ENCODE measurements around the gene NPRL2. TPM values are rescaled to one million over a fixed set of nuclear protein-coding genes. Genes with fewer than 3 reads are reported as not detected.
A peak's percentile ranks its signal among the peaks of the same experiment; 100 is the strongest.

NPRL2 gene
- total and polyA plus RNA-seq, 9 of the 15 experiments (the other 6 are each of a cell fraction or from before 2014, with no cell fraction given) = 17.4 to 40.4 (median 24.4) TPM

GRCh38 chr3:50323614-50324199, 26.9 kb downstream of the NPRL2 start:
- in situ Hi-C loops (cut with MboI) = no loop called here
- H3K27me3 ChIP-seq (ENCODE audit: control insufficient read depth in 2 of 2, insufficient read depth in 2 of 2, low read length in 2 of 2) = no peaks in the 10 kb centered on the region
- H3K36me3 ChIP-seq (ENCODE audit: control insufficient read depth, insufficient read depth, low read length) = peaks cover 35% of the 10 kb centered on the region; the same call in 2 of the 3 replicates
- 80% methylated on average over 5 of the region's 5 CpGs for WGBS (ENCODE audit: insufficient coverage, low coverage, missing lambda C conversion rate)
- no peak for DNase-seq (ENCODE audit: extremely low read depth in 1 of 4, low spot score in 3 of 4)
- no peak overlapping the region for H3K4me3 ChIP-seq
- H3K27ac ChIP-seq (ENCODE audit: extremely low read depth, low read depth, low read length) = peak overlapping the region; percentile 33; the same call in 1 of the 3 replicates
- ChIA-PET CTCF (ENCODE audit: low intra/inter-chr PET ratio) (interaction anchor here (2.1 kb wide), 1 partner anchor 97 kb away, joined by 6 read pairs; no protein-coding TSS in a partner anchor), POLR2A (interaction anchor here (1.0 to 1.2 kb wide), 3 partner anchors 12 to 20 kb away, joined by 3 to 4 read pairs (median 3); partner anchors contain the start of gene HYAL1)
- H3K9ac ChIP-seq (ENCODE audit: insufficient read depth in 1 of 2, low read depth in 2 of 2, low read length in 2 of 2) = peak overlapping the region in 1 of 2 experiments; percentile 55; a peak in 1 of 4 replicates
- no peaks in the 10 kb centered on the region for H3K9me1 ChIP-seq (ENCODE audit: control insufficient read depth, insufficient read depth, low read length)
- no peak overlapping the region for H3K4me2 ChIP-seq (ENCODE audit: insufficient read depth, low read length)
- no peak for ATAC-seq
- no peaks in the 10 kb centered on the region for H4K20me1 ChIP-seq (replicated peaks; ENCODE audit: control insufficient read depth, insufficient read depth, low read length)
- peaks cover 25 to 60% of the 10 kb centered on the region in 2 experiments; a peak in 4 of 5 replicates for H3K4me1 ChIP-seq (replicated peaks in 1 of 2; ENCODE audit: control insufficient read depth in 2 of 2, insufficient read depth in 2 of 2, low read length in 2 of 2)
- H3K79me2 ChIP-seq (ENCODE audit: control insufficient read depth, insufficient read depth, low read length) = peaks cover 36% of the 10 kb centered on the region
- H3K9me3 ChIP-seq (replicated peaks; ENCODE audit: control insufficient read depth, insufficient read depth, low read depth, low read length) = no peaks in the 10 kb centered on the region
- no peak for FAIRE-seq
- no peak overlapping the region for H2AFZ ChIP-seq (ENCODE audit: low read depth, low read length)
- BruUV-seq (replicated peaks) = no TSS peak
- TF ChIP-seq SP2 (IDR thresholded peaks at IDR 0.05; ENCODE audit: extremely low read depth, low read depth, low read length, poor library complexity, severe bottlenecking) (no peak), GTF2A2 (tag; IDR thresholded peaks at IDR 0.05) (no peak)
- intact Hi-C loops (cut with micrococcal nuclease) = loop anchor here (1.0 to 2.0 kb wide), 3 partner anchors 49 to 135 kb away; no protein-coding TSS in a partner anchor

- no peaks in the 10 kb centered on the region for H3K9me1 ChIP-seq (ENCODE audit: control insufficient read depth, insufficient read depth, low read length)
- FAIRE-seq (no peak), ATAC-seq (no peak), DNase-seq (ENCODE audit: extremely low read depth in 1 of 4, low spot score in 3 of 4) (no peak)
- no peaks in the 10 kb centered on the region for H3K27me3 ChIP-seq (ENCODE audit: control insufficient read depth in 2 of 2, insufficient read depth in 2 of 2, low read length in 2 of 2)
- H3K79me2 ChIP-seq (ENCODE audit: control insufficient read depth, insufficient read depth, low read length) = peaks cover 36% of the 10 kb centered on the region
- intact Hi-C loops (cut with micrococcal nuclease) (no loop called here), in situ Hi-C loops (cut with MboI) (no loop called here)
- BruUV-seq (replicated peaks) = no TSS peak
- H3K4me2 ChIP-seq (ENCODE audit: insufficient read depth, low read length) = no peak overlapping the region
- POLR2A ChIA-PET = interaction anchor here (1.2 kb wide), 1 partner anchor 14 kb away, joined by 4 read pairs; no protein-coding TSS in a partner anchor
- peaks cover 25 to 66% of the 10 kb centered on the region in 2 experiments; a peak in 4 of 5 replicates for H3K4me1 ChIP-seq (replicated peaks in 1 of 2; ENCODE audit: control insufficient read depth in 2 of 2, insufficient read depth in 2 of 2, low read length in 2 of 2)
- peak overlapping the region in 1 of 2 experiments; percentile 55; a peak in 2 of 4 replicates for H3K9ac ChIP-seq (ENCODE audit: insufficient read depth in 1 of 2, low read depth in 2 of 2, low read length in 2 of 2)
- CTCF ChIA-PET (ENCODE audit: low intra/inter-chr PET ratio) = interaction anchor here (2.1 kb wide), 1 partner anchor 96 kb away, joined by 6 read pairs; no protein-coding TSS in a partner anchor
- no peak overlapping the region for H2AFZ ChIP-seq (ENCODE audit: low read depth, low read length)
- H4K20me1 ChIP-seq (replicated peaks; ENCODE audit: control insufficient read depth, insufficient read depth, low read length) = no peaks in the 10 kb centered on the region
- no peak overlapping the region for H3K4me3 ChIP-seq
- peaks cover 41% of the 10 kb centered on the region; the same call in 2 of the 3 replicates for H3K36me3 ChIP-seq (ENCODE audit: control insufficient read depth, insufficient read depth, low read length)
- WGBS (ENCODE audit: insufficient coverage, low coverage, missing lambda C conversion rate) = 60% methylated on average over 2 of the region's 4 CpGs
- no peaks in the 10 kb centered on the region for H3K9me3 ChIP-seq (replicated peaks; ENCODE audit: control insufficient read depth, insufficient read depth, low read depth, low read length)
- H3K27ac ChIP-seq (ENCODE audit: extremely low read depth, low read depth, low read length) = no peak overlapping the region
- TF ChIP-seq SMARCA4 (IDR thresholded peaks at IDR 0.05) (no peak), STAT5A (IDR thresholded peaks at IDR 0.05; ENCODE audit: borderline replicate concordance, low read length) (no peak), NCOR1 (IDR thresholded peaks at IDR 0.05) (no peak), XRCC5 (IDR thresholded peaks at IDR 0.05; ENCODE audit: low read depth, low read length) (no peak), BMI1 (IDR thresholded peaks at IDR 0.05; ENCODE audit: low read length) (no peak), KDM1A (IDR thresholded peaks at IDR 0.05) (no peak), THRA (IDR thresholded peaks at IDR 0.05) (no peak), RBM22 (IDR thresholded peaks at IDR 0.05; ENCODE audit: low read depth, low read length, poor library complexity, severe bottlenecking) (no peak), MAZ (CRISPR knock-in tag; conservative IDR thresholded peaks at IDR 0.05 in 1 of 2, IDR thresholded peaks at IDR 0.05 in 1 of 2) (no peak), HMGN3 (IDR thresholded peaks at IDR 0.05; ENCODE audit: borderline replicate concordance, extremely low read depth, insufficient read length, low read depth, low read length) (no peak), ZNF561 (CRISPR knock-in tag; conservative IDR thresholded peaks at IDR 0.05) (no peak), ZNF830 (CRISPR knock-in tag; IDR thresholded peaks at IDR 0.05) (no peak), ZNF696 (CRISPR knock-in tag; conservative IDR thresholded peaks at IDR 0.05) (no peak)
These were observed 27.4 kb downstream of the NPRL2 start for GRCh38 chr3:50323092-50323600.

Data from K562 (cell line).